SIG-M5 treated with dmso at 0.1 percent for 504 hours (cell line): ENCODE measurements around the gene SMC6.

Experiments
- DNase-seq: peaks from one replicate; lab custom pipeline; 2025; ENCODE audit not compliant: unreplicated experiment; lab: John Stamatoyannopoulos, UW

Gene SMC6, protein sequence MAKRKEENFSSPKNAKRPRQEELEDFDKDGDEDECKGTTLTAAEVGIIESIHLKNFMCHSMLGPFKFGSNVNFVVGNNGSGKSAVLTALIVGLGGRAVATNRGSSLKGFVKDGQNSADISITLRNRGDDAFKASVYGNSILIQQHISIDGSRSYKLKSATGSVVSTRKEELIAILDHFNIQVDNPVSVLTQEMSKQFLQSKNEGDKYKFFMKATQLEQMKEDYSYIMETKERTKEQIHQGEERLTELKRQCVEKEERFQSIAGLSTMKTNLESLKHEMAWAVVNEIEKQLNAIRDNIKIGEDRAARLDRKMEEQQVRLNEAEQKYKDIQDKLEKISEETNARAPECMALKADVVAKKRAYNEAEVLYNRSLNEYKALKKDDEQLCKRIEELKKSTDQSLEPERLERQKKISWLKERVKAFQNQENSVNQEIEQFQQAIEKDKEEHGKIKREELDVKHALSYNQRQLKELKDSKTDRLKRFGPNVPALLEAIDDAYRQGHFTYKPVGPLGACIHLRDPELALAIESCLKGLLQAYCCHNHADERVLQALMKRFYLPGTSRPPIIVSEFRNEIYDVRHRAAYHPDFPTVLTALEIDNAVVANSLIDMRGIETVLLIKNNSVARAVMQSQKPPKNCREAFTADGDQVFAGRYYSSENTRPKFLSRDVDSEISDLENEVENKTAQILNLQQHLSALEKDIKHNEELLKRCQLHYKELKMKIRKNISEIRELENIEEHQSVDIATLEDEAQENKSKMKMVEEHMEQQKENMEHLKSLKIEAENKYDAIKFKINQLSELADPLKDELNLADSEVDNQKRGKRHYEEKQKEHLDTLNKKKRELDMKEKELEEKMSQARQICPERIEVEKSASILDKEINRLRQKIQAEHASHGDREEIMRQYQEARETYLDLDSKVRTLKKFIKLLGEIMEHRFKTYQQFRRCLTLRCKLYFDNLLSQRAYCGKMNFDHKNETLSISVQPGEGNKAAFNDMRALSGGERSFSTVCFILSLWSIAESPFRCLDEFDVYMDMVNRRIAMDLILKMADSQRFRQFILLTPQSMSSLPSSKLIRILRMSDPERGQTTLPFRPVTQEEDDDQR

DNA sequence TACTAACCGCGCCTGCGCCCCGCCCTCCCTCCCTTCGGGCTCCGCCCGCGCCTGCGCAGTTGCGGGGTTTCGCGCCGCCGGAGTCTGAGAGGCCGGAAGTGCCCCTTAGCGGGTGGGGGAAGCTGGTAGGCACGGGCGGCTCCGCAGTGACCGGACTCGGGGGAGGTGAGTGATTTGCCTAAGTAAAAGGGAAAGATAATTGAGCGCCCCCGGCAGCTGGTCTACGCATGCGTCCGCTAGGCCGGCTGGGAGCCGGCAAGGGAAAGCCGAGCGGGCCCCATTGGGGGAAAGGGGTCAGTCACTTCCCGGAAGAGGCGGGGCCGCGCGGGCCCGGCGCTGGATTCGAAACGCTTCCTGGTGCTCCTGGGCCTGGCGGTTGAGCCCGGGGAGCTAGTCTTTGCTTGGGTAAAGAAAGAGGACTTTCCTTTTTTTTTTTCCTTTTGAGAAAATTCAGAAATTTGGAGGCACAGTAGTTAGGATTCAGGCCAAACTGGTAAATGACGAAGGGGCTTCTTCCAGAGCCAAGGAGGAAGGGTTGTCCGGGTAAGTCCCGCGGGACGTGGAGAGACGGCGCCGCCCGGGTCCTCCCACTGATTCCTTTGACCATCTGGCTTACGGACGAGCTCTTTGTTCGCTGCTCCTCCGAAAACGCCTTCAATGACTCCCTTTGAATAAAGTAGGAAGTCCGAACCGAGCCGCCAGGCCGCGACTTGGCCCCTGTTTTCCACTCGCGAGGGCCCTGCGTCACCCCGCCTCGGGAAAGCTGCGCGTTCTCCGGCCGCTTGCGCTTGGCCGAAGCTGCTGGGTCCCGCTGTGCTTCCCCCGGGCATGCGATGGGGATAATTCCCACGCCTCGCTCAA is at the start of gene SMC6, which contains the start of gene GEN1:
SMC6 (minus strand) TSS at position 8 of the 861 bp plus-strand sequence. CDS start 7,864 bp downstream, outside the sequence.
GEN1 (plus strand) TSS at position 336 of the 861 bp plus-strand sequence. CDS start 5,806 bp downstream, outside the sequence.
- peak; percentile 88 for DNase-seq

DNA sequence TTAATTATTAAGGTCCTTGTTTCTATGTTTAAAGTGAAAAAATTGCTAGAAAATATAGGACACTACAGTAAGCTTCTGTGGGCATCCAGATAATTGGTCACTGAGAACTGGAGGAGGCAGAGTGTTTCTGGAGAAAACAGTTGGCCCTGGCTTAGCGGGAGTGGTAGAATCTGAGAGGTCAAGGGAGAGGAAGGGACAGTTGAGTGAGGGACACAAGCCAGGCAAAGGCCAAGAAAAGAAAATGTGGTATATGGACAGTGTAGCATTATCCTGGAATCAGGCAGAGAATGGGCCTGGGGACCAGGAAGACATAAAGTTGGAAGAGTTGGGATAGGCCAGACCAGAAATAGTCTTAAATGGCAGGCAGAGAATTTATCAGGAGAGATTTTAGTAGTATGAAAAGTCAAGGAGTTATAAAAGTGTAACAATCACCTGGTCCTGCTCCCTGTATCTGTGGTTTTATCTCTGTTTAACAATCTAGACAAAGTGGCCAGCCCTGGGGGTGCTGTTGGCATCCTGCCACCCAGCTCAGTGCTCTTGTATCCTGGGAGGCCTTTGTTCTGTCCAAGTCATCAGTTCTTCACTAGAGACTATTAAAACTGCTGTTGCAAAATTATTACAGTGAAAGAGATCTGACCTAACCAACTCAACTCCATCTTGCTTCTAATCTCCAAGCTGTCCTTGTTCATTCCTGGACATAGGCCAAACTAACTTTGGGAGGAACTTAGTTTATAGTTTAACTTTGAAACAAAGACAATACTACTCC is 47.3 kb upstream of the SMC6 start:
- no peak for DNase-seq

DNA sequence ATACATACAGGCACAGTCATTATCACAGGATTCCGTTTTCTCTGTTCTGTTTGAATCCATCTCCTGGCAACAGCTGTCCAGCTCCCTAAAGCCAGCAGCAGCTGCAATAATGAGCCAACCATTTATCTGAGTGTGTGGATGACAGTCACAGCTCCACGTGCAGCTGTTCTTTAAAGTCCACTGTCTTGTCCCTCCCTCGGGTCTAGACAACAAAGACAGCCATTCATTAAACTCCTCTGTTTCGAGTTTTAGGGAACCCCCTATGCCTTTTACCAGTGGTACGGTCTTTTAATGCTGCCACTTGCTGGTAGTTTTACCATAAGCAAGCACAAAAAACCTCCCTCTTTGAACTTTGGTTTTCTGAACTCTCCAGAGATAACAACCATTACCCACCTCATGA is 46.6 kb upstream of the SMC6 start:
- no peak for DNase-seq

DNA sequence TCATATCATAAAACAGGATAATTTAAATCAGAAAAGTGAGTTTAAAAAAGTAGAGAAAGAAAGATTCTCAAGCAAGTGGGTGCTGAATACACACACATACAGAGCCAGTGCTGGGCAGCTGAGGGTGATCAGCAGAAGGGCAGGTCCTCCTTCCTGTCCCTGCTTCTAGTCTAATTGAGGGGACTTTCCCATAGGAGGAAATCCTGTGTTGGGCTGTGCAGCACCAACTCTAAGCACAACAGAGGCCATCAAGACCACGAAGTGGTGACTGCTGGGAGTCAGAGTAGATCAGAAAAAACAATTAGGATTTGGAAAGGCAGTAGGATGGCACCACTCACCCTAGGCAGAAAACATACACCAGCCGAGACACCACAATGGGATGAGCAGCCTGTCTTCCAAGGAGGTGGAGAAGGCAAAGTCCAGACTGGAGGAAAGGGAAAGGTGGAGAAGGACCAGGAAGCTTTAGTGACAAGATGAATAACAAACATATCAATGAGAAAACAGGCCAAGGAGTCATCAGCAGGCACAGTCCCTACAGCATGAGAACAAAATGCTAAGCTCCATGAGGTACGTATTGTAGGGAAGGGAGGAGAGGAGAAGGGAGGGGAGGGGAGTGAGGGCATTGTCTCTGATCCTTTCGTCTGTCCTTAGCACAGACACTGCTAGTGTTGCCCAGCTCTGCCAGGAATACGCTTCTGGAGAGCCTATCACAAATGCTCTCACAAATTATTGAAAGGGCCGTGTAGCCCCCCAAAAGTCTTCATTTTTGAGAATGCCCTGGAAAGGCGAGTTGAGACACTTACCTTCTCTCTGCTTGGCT is 45.9 kb upstream of the SMC6 start:
- DNase-seq, result no peak

DNA sequence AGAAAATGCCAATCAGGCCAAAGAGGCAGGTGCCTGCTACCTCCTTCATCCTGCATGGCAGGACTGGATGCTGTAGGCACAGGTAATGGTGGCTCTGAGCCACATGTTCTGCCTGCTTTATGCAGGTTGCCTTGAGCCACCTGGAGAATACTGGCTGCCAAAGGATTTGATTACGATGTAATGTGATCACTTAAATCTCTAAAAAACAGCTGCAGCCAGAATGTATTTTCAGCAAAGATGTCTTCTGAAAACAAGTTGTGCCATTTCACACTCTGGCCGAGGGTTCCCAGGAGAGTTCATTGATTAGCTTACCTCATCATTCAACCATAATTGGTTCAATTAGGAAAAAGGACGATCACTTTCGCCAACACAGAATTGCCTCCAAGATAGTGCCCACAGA is 44.7 kb upstream of the SMC6 start:
- DNase-seq, result no peak

DNA sequence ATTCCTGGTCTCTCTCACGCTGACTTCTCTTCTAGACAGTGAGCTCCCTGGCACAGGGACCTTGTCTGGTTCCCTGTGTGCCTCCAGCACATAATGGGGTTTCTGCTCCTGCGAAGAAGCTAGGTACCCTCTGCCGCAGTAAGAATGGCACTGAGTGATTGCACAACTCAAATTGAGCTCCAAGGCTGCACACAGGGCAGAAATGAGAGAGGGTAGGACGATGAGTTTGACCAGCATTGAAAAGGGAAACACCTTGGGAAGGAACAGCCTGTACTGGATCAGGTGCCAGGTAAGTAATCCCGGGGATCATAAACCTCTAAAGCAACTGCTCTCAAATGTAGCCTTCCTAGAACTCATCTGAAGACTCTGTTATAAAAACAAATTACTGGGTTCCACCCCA is 41.7 kb upstream of the SMC6 start:
- no peak for DNase-seq

DNA sequence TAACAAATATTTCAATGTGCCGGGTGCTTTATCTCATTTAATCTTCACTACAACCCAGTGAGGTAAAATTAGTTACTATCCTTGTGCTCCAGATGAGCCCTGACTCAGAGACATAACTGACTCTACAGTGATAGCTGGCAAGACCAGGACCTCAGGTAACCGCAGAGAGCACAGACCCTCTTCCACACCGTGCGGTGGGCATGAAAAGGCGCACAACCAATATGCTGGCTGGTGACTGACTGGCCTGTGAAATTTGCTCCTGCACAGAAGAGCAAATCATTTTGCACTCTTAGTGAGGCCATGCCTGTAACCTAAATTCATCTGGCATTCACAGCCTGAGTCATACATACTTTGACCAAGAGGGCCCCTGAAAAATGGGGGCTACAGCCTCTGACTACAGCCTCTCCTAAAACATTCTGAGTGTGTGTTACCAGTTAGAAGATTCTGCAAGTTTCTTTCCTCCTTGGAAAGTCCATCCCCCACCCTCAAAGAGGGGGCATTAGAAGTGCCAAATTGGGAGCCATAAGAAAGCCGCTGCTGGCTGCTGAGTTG is 40.3 kb upstream of the SMC6 start:
- no peak for DNase-seq

DNA sequence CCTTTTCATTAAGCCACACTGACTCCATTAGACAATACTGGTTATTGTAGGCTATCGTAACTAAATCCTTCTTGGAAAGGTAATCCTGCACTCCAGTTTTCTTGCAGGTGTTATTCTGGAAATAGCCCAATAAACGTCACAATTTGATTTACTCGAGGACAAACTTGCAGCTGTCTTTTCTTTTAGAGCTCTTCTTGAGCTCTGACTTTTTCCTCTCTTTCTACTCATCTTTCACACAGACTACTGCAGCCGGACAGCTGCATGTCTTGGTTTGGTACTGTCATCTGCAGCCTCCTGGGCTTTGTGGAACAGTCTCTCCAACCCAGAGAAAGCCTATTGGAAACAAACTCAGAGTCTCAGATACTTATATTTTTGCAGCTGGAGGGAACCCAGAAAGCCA is 39.7 kb upstream of the SMC6 start:
- no peak for DNase-seq

DNA sequence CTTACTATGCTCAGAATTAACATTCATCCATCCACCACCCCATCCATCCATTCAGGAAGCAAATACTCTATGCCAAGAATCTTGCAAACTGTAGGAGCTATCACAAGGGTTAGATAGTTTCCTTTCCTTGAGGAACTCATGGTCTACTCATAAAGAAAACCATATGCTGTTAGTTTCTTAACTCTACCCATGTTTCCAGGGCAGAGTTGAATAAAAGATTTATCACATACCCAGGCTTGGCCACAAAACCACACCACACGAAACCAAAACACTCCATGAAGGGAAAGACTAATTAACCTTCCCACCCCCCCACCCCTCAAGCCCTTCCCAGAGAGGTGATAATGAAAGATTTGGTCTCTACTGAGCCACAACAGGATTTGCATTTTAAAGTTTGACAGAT is 38.9 kb upstream of the SMC6 start:
- DNase-seq, result no peak

DNA sequence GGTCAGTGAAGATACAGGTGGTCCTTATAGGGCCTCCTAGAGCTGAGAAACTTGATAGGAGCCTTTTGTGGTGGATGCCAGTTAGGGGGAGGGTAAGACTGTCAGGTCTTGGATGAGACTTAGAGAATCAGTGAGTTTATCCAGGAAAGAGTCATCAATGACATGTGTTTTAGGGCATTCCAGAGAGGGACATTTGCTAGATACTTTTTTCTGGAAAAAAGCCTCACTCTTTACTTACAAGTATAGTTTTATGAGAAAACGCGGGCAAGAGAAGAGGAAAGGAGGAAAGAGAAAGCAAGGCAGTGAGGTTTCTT is 38.2 kb upstream of the SMC6 start:
- DNase-seq, result no peak

DNA sequence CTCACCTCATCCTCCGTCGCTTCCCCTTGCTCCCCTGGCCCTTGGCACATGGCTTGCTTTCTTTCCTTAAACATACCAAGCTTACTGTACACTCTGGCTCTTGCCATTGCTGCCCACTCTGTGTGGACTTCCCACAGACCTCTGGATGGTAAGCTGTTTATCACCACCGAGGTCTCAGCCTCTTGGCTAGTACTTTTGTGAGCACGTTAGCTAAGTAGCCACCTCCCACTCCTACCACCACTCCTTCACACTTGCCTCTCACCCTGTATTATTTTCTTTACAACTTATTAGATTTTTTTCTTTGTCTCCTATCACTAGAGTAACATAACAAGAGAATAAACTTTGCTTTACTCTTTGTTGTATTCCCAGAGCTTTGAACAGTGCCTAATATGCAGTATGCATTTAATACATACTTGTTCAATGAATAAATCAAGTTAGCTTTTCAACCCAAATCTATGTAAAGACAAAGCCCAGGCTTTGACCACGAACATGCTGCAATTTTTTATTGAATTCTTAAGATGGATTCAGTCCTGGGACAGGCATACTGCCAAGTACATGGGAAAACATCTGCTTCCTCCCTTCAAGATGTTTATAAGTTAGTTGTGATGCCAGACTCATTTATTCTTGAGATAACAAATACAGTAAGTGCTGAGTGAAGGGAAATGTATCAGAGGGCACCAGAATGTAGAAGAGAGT is 37.7 kb upstream of the SMC6 start:
- no peak for DNase-seq

DNA sequence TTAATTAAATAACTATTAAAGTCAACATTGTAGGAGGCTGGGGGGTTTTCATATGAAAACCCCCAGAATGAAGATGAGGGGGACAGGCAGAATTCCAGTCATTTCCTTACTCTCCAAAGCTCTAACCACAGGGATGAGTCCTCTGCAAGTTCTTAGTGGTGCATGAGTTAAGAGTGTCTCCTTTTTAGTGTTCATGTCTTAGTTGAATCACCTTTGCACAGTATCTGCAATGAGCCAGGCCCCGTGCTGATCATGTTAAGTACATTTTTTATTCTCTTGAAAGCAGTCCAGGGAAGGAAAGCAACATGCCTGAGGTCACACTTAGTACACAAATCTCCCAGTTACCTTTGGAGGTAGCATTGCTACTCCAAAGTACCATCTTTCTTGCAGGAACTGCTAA is 36.9 kb upstream of the SMC6 start:
- no peak for DNase-seq

DNA sequence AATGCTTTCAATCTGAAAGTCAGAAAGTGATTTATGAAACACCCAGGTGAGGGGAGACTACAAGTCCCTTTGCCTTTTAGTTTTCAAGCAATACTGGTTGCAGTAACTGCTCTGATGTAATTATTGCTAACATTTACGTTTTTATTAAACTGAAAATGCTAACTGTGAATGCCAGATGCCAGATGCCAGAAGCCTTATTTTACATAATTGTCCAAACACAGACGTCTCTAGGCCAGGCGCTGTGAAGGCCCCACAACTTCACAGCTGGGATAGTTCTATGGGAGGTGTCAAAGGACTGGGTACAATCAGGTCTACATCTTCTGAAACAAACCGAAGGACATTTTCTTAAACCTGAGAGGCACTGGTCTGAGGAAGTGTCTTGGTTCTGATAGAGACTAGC is 35.2 kb upstream of the SMC6 start:
- no peak for DNase-seq

DNA sequence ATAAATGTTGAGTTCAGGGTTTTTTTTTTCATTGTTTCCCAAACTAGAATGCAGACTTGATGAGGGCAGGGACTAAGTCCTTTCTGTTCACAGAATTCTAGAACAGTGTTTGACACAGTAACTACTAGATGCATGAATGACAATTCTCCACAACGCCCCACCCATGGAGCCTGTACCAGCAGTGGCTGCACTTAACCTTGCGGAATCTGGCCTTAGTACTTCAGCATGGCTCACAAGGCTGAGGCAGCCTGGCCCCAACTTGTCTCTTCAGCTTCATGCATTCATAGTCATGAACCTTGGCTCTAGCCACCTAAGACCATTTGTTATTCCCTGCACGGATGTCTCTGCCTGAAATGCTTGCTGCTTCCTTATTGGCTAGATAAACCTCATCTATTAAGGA is 33.1 kb upstream of the SMC6 start:
- DNase-seq, result no peak

DNA sequence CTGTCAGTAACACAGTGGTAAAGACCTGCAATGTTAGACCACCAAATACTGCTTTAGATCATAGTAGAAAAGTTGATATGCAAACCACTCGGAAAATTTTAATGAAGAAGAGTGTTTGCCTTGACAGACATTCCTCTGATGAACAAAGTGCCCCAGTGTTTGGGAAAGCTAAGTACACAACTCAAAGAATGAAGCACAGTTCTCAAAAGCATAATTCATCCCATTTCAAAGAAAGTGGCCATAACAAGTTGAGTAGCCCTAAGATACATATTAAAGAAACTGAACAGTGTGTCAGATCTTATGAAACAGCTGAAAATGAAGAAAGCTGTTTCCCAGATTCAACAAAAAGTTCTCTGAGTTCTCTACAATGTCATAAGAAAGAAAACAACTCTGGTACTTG is 27.9 kb upstream of the SMC6 start:
- DNase-seq, result no peak

DNA sequence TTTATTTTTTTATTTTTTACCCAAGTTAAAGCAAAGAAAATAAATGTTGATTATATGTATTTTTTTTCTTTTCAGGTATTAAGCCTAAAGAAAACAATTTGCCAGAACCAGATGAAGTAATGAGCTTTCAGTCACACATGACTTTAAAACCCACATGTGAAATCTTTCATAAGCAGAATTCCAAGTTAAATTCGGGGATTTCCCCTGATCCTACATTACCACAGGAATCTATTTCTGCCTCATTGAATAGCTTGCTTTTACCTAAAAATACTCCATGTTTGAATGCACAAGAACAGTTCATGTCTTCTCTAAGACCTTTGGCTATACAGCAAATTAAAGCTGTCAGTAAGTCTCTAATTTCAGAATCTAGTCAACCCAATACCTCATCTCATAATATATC is 26.9 kb upstream of the SMC6 start:
- DNase-seq, result no peak

DNA sequence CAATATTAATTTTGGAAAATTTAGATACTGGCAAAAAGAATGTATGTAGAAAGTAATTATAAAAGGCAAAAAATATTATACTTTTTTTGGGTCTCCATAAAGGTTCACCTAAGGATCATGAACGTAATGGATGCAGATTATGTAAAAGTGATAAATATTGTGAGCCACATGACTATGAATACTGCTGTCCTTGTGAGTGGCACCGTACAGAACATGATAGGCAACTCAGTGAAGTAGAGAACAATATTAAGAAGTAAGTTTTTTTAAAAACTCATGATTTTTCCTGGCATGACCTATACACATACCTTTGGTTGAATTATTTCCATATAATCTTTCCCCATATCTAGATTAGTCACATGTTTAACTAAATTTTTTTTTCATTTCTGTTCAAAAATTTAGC is 18.9 kb upstream of the SMC6 start:
- no peak for DNase-seq

DNA sequence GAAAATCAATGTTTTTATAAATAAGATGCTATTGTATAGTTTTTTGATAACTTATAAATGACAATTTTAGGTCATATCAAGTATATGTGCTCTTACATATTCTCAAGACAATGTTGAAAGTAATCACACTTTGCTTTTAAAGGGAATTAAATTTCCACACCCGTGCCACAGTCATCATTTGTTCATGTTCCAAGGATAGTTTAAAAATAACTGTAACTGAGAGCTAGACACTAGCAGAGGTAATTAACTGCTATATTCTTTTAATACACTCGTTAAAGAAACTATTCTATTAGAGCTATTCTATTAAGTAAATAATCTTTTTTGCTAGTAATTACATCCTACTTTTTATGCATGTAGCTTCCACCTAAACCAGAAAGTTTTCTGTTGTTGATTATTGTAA is 18.3 kb upstream of the SMC6 start:
- no peak for DNase-seq
